Effector CD4-positive, alpha-beta T cell (primary cell): ENCODE data around the gene CYB5A.

Source experiments
- DNase-seq: peaks from one replicate; pipeline ENCODE4 v3.0.0-alpha.2; 2020

The CYB5A gene

DNA sequence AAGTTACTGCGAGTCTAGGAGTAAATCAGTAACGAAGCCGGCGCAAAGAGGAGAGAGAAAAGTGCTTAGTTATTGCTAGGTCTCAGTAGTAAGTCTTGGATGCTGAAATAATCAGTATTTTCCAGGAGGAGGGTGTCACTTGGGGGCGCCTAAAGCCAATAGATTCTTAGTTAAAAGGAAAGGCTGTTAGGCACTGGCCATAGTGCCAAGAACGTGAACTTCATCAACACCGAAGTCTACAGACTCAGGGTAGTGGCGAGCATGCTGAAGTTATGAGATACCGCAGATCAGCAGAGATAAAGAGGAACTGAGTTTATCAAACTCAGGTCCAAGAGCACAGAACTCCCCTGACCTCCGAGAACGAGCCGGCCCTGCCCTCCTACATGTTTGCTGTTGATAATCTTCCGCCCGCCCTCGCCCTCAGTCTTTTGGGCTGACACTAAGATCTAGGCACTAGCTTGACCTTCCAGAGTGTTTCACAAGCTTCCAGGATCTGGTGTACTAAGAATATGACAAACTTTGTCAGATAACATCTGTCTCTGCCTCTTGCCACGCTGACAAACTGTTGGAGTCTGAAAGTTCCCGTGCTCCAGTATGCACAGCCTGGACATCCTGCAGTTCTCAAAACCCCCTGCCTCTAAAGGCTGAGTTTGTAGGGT lies 49.2 kb downstream of the CYB5A start:
- no peak for DNase-seq

DNA sequence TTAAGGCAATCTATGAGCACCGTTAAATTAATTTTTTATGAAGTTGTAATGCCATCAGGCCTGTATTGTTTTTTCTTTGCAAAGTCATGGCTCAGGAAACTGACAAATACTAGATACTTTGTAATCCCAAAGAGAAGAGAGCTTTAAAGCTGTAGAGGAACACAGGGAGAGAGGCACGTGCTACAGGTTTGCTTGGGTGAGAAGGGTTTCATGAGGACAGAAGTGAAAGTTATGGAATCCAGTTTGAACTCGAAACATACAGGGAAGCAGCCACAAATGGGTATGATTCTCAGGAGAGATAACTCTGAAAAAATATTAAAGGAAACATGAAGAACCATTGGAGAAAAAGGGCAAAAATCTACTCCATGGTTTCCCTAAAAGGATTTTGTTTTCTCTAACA lies 49.8 kb downstream of the CYB5A start:
- DNase-seq: no peak

- DNase-seq: no peak
Observed at GRCh38 chr18:74241426-74241825, 50.3 kb downstream of the CYB5A start.

DNA sequence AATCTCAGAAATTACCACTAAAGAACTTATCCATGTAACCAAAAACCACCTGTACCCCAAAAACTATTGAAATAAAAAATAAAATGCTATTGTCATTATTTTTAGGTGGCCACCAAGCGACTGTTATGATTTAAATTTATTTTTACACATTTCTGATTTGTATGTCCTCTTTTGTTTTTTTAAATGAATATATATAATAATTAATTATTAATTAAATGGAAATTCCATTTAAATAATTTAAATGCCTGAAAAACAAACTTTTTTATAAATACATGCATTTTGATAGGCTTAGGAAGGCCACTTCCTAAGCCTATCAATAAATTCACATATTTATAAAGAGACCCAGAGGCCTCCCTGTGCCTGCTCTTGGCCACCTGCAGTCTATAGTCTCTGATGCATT lies 52.2 kb downstream of the CYB5A start:
- no peak for DNase-seq

DNA sequence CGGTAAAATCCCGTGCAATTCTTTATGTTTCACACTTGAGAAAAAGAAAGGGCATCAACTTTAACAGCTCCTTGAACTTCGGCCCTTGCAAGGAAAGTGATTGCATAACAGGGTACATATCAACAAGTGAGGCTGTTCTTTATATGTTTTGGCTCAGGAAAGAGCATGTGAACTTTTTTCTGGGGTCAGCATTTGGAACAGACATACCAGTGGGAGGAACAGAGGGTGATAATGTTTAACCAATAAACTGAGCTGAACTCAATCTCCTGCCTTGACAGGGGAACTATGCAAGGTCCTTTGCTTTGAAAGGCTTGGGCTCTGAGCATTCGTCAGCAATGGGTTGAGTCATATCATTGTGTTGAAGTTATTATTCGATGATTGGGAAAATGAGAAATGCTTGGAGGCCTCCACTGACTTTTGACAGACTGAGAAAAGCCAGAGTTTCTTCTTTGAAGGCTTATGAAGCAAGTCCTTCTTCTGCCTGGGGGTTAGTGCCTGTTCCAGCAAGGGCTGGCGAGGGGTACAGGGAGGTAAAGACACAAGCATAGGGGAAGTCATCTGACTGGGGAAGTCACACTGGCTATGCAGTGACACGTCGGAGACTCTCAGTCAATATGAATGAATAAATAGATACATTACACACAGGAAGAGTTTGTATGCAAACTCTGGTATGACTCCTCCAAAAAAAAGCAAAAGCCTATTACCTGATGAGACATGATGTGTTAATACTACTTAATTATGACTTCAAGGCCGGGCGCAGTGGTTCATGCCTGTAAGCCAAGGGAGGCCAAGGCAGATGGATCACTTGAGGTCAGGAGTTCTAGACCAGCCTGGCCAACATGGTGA lies 57.2 kb downstream of the CYB5A start:
- DNase-seq: no peak

- no peak for DNase-seq
Observed at GRCh38 chr18:74233933-74234325, 57.8 kb downstream of the CYB5A start.

GRCh38 chr18:74230922-74231714 lies 60.6 kb downstream of the CYB5A start:
- no peak for DNase-seq

GRCh38 chr18:74229891-74230290 lies 61.9 kb downstream of the CYB5A start:
- no peak for DNase-seq

- DNase-seq: no peak
Observed at GRCh38 chr18:74229005-74229404, 62.8 kb downstream of the CYB5A start.

- DNase-seq: no peak
Observed at GRCh38 chr18:74228312-74228711, 63.5 kb downstream of the CYB5A start.

GRCh38 chr18:74226666-74227065 lies 65.1 kb downstream of the CYB5A start:
- DNase-seq: no peak

DNA sequence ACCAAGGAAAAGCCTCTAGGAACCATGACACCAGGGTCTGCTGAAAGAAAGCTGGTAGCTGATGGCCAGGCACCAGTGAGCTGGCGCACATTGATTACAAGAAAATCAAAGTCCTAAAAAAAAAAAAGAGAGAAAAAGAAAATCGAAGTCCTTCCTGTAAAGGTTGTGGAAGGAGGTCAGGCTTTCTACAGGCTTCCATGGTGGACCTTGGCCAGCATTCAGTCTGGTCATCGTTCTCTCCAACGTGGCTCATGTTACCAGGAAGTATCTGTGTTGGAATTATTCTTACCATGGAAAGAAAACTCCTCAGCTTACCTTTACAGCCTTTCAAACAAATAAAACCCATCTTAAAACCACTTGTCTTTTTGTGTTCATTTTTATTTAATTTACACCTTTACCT lies 65.6 kb downstream of the CYB5A start:
- no peak for DNase-seq

DNA sequence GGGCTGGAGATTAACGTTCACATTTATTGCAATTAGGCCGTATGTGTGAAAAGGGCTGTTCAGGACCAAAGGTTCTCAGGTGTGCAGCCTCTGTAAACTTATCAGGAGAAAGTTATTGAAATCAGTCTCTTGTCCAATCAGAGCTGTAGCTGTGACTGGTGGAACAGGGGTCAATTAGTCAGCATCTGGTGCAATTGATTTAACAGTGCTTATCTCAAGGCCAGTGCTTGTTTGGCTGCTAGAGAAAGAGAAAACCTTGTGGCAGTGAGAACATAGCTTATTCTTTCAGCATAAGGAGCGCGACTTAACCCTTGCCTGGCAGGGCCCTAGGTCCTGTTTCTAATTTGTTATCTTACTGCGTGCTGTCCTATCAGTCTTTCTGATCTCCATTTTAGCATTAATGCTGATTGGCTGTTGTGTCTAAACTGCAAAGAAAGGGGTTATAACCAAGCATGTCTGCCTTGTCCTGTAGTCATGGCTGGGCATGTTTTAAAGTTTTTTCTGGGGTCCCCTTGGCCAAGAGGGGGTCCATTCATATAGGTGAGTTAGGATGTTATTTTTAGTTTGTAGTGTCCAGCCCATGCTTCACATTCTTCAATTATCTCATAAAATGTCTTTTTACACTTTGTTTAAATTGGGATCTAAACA lies 66.4 kb downstream of the CYB5A start:
- DNase-seq: no peak

DNA sequence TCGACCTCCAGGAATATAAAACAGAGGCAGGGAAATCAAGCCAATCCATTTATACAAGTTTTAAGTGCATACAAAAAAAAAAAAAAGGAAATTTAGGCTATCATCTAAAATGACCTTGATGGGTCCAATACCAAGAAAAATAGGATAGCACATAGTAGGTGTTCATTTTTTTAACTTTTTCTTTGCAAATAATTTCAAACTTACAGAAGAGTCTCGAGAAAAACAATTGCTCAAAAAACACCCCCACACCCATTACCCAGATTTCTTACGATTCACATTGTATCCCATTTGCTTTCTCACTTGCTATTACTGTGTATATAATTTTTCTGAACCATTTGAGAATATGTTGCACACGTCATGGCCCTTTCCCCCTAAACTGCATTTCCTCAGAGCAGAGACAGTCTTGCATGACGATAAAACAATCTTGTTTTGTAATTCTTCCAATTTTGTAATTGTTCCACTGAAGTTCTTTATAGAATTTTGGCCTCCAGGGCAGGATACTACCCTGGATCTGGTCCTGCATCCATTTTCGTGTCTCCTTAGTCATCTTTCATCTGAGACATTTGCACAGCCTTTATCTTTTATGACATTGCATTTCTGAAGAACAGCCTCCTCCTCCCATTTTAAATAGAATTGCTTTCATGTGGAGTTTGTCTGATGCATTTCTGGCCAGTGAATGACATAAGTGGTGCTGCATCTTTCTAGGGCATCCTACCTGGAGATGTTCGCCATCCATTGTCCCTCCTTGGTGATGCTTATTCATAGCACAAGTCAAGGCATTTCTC lies 68.9 kb downstream of the CYB5A start:
- DNase-seq: no peak

- DNase-seq: no peak
Observed at GRCh38 chr18:74221081-74221480, 70.7 kb downstream of the CYB5A start.

DNA sequence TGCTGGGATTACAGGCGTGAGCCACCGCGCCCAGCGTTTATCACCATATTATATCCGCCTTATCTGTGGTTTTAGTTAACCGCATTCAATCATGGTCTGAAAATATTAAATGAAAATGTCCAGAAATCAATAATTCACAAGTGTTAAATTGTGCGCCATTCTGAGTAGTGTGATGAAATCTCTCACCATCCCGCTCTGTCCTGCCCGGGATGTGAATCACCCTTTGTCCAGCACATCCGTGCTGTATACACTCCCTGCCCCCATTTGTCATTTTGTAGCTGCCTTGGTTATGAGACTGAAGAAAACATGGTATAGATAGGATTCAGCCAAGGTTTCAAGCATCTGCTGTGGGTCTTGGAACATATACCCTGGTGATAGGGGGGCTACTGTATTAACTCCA lies 72.7 kb downstream of the CYB5A start:
- no peak for DNase-seq

DNA sequence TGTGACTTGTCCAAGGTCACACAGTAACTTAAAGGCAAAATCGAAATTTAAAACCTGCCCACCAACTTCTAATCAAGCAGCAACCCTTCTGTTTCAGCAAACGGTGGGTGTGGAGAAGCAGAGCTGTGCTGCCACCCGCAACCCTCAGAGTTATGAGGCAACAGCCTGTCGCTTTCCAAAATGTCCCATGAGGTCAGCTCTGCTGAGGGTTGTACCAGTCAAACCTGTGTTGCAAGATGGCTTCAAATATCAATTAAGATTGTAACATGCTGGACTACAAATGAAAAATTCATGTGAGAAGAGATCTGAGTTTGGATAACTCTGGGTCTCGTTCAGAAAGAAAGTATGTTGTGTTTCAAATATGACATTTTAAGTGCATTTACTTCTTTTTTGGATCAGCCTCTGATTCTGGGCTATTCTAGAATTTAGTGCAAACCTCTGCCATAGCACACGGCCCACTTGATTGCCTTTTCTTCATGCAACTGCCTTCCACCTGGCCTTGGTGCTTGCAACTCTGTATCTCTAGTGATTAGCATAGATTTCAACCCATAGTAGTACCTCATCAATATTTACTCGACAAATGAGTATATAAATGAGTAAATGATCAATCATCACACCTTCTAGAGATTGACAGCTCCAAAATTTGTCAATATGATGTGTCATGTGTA lies 74.2 kb downstream of the CYB5A start:
- no peak for DNase-seq

- no peak for DNase-seq
Observed at GRCh38 chr18:74216661-74217110, 75.1 kb downstream of the CYB5A start.

GRCh38 chr18:74215863-74216262 lies 75.9 kb downstream of the CYB5A start:
- DNase-seq: no peak

- DNase-seq: no peak
Observed at GRCh38 chr18:74213429-74213828, 78.3 kb downstream of the CYB5A start.

DNA sequence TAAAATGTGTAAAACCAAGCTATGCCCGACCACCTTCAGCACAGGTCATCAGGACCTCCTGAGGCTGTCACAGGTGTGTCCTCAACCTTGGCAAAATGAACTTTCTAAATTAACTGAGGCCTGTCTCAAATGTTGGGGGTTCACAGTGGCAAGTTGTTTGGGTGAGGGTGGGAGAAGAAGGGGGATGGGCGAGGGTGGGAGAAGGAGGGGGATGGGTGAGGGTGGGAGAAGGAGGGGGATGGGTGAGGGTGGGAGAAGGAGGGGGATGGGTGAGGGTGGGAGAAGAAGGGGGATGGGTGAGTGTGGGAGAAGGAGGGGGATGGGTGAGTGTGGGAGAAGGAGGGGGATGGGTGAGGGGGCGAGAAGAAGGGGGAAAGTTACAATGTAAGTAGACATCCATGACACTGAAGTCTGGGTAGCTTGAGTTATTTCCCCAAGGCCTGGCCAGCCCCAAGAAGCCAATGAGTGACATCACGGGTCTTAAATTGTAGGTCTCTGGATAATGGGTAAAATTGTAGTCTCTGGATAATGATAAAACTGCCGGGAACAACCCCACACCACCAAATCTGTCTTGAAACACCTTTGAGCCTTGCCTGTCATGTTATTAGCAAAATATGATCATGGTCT lies 87.1 kb downstream of the CYB5A start:
- no peak for DNase-seq
